ENCODE results near the gene PSMD4.

PSMD4 gene

DNA sequence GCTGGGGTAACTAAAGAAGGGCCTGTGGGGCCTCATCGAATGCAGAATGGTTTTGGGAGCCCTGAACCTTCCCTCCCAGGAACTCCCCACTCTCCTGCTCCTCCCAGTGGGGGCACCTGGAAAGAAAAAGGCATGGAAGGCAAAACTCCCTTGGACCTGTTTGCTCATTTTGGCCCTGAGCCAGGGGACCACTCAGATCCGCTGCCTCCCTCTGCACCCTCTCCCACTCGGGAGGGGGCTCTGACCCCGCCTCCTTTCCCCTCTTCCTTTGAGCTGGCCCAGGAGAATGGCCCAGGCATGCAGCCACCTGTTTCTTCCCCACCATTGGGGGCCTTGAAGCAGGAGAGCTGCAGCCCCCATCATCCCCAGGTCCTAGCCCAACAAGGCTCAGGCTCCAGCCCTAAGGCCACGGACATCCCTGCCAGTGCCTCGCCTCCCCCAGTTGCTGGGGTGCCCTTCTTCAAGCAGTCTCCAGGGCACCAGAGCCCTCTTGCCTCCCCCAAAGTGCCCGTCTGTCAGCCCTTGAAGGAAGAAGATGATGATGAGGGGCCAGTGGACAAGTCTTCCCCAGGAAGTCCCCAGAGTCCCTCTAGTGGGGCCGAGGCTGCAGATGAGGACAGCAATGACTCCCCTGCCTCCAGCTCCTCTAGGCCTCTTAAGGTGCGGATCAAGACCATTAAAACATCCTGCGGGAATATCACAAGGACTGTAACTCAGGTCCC, 32.2 kb downstream of the PSMD4 start:
- Histone ChIP-seq H2AFZ (ENCODE audit: low read depth, low read length) (no peak overlapping the region), H3K4me3 (ENCODE audit: low read length) (no peak overlapping the region), H3K36me3 (replicated peaks; ENCODE audit: low read depth, low read length) (peaks cover 58% of the 10 kb centered on the region), H3K27ac (ENCODE audit: low read length) (no peak overlapping the region), H4K20me1 (ENCODE audit: insufficient read depth, low read length) (peaks cover 24% of the 10 kb centered on the region), H3K4me1 (ENCODE audit: low read length) (peaks cover 10% of the 10 kb centered on the region), H3K27me3 (ENCODE audit: low read depth, low read length) (no peaks in the 10 kb centered on the region), H3K79me2 (ENCODE audit: low read length) (peaks cover 38% of the 10 kb centered on the region), H3K9ac (ENCODE audit: low read length) (no peak overlapping the region), H3K4me2 (ENCODE audit: low read length) (no peak overlapping the region), H3K9me3 (ENCODE audit: insufficient read depth, low read length) (no peaks in the 10 kb centered on the region)
- TF ChIP-seq, protein P1, sequence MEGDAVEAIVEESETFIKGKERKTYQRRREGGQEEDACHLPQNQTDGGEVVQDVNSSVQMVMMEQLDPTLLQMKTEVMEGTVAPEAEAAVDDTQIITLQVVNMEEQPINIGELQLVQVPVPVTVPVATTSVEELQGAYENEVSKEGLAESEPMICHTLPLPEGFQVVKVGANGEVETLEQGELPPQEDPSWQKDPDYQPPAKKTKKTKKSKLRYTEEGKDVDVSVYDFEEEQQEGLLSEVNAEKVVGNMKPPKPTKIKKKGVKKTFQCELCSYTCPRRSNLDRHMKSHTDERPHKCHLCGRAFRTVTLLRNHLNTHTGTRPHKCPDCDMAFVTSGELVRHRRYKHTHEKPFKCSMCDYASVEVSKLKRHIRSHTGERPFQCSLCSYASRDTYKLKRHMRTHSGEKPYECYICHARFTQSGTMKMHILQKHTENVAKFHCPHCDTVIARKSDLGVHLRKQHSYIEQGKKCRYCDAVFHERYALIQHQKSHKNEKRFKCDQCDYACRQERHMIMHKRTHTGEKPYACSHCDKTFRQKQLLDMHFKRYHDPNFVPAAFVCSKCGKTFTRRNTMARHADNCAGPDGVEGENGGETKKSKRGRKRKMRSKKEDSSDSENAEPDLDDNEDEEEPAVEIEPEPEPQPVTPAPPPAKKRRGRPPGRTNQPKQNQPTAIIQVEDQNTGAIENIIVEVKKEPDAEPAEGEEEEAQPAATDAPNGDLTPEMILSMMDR (IDR thresholded peaks at IDR 0.05; ENCODE audit: low read depth, low read length): no peak
- no peak for TF ChIP-seq EZH2phosphoT487 (IDR thresholded peaks at IDR 0.05; ENCODE audit: low read depth)

DNA sequence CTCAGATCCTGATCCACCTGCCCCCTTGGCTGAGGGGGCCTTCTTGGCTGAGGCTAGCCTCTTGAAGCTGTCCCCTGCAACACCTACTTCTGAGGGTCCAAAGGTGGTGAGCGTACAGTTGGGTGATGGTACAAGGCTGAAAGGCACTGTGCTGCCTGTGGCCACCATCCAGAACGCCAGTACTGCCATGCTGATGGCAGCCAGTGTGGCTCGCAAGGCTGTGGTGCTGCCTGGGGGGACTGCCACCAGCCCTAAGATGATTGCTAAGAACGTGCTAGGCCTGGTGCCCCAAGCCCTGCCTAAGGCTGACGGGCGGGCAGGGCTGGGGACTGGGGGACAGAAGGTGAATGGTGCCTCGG, 32.8 kb downstream of the PSMD4 start:
- peaks cover 38% of the 10 kb centered on the region for H3K79me2 ChIP-seq (ENCODE audit: low read length)
- no peak overlapping the region for H3K4me2 ChIP-seq (ENCODE audit: low read length)
- no peaks in the 10 kb centered on the region for H3K27me3 ChIP-seq (ENCODE audit: low read depth, low read length)
- no peak overlapping the region for H2AFZ ChIP-seq (ENCODE audit: low read depth, low read length)
- peaks cover 10% of the 10 kb centered on the region for H3K4me1 ChIP-seq (ENCODE audit: low read length)
- TF ChIP-seq EZH2phosphoT487 (IDR thresholded peaks at IDR 0.05; ENCODE audit: low read depth): no peak
- TF ChIP-seq, protein P1 (IDR thresholded peaks at IDR 0.05; ENCODE audit: low read depth, low read length): no peak
- H4K20me1 ChIP-seq (ENCODE audit: insufficient read depth, low read length): peaks cover 24% of the 10 kb centered on the region
- H3K36me3 ChIP-seq (replicated peaks; ENCODE audit: low read depth, low read length): peaks cover 64% of the 10 kb centered on the region
- no peak overlapping the region for H3K9ac ChIP-seq (ENCODE audit: low read length)
- H3K9me3 ChIP-seq (ENCODE audit: insufficient read depth, low read length): no peaks in the 10 kb centered on the region
- H3K4me3 ChIP-seq (ENCODE audit: low read length): no peak overlapping the region
- H3K27ac ChIP-seq (ENCODE audit: low read length): no peak overlapping the region

DNA sequence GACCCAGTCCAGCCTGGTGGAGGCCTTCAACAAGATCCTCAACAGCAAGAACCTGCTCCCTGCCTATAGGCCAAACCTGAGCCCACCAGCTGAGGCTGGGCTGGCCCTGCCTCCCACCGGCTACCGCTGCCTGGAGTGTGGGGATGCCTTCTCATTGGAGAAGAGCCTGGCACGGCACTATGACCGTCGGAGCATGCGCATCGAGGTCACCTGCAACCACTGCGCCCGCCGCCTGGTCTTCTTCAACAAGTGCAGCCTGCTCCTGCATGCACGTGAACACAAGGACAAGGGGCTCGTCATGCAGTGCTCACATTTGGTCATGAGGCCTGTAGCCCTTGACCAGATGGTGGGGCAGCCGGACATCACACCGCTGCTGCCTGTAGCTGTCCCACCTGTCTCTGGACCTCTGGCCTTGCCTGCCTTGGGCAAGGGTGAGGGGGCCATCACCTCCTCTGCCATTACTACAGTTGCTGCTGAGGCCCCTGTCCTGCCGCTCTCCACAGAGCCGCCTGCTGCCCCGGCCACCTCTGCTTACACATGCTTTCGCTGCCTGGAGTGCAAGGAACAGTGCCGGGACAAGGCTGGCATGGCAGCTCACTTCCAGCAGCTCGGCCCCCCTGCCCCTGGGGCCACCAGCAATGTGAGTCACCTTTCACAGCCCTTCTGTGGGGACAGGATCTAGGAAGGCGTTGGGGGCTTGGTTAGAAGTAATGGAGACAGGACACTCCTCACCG, 33.4 kb downstream of the PSMD4 start:
- H3K27ac ChIP-seq (ENCODE audit: low read length): no peak overlapping the region
- peaks cover 24% of the 10 kb centered on the region for H4K20me1 ChIP-seq (ENCODE audit: insufficient read depth, low read length)

DNA sequence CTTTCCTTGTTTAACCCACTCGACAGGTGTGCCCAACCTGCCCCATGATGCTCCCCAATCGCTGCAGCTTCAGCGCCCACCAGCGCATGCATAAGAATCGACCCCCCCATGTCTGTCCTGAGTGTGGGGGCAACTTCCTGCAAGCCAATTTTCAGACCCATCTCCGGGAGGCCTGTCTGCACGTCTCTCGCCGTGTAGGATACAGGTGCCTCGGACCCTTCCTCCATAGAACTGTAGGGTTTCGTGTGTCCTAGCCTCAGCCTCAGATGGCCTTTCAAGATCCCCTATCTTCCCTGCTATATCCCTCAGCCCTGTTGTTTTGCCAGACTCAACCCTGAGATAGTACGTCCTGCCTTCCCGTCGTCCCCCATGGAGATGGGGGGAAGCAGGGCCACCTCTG, 34.0 kb downstream of the PSMD4 start:
- Histone ChIP-seq H2AFZ (ENCODE audit: low read depth, low read length) (no peak overlapping the region), H3K4me2 (ENCODE audit: low read length) (no peak overlapping the region), H3K4me3 (ENCODE audit: low read length) (no peak overlapping the region), H3K9me3 (ENCODE audit: insufficient read depth, low read length) (no peaks in the 10 kb centered on the region), H3K27ac (ENCODE audit: low read length) (no peak overlapping the region), H3K36me3 (replicated peaks; ENCODE audit: low read depth, low read length) (peaks cover 72% of the 10 kb centered on the region), H3K9ac (ENCODE audit: low read length) (no peak overlapping the region), H3K4me1 (ENCODE audit: low read length) (peaks cover 6% of the 10 kb centered on the region), H3K79me2 (ENCODE audit: low read length) (peaks cover 26% of the 10 kb centered on the region), H3K27me3 (ENCODE audit: low read depth, low read length) (no peaks in the 10 kb centered on the region), H4K20me1 (ENCODE audit: insufficient read depth, low read length) (peaks cover 23% of the 10 kb centered on the region)
- TF ChIP-seq EZH2phosphoT487 (IDR thresholded peaks at IDR 0.05; ENCODE audit: low read depth): no peak
- TF ChIP-seq, protein P1 (IDR thresholded peaks at IDR 0.05; ENCODE audit: low read depth, low read length): no peak

More for the DNA sequence above, 33.4 kb downstream of the PSMD4 start:
- no peak for TF ChIP-seq EZH2phosphoT487 (IDR thresholded peaks at IDR 0.05; ENCODE audit: low read depth)
- TF ChIP-seq, protein P1 (IDR thresholded peaks at IDR 0.05; ENCODE audit: low read depth, low read length): no peak
- H3K9me3 ChIP-seq (ENCODE audit: insufficient read depth, low read length): no peaks in the 10 kb centered on the region
- no peaks in the 10 kb centered on the region for H3K27me3 ChIP-seq (ENCODE audit: low read depth, low read length)
- peaks cover 70% of the 10 kb centered on the region for H3K36me3 ChIP-seq (replicated peaks; ENCODE audit: low read depth, low read length)
- no peak overlapping the region for H2AFZ ChIP-seq (ENCODE audit: low read depth, low read length)
- no peak overlapping the region for H3K4me2 ChIP-seq (ENCODE audit: low read length)
- H3K4me3 ChIP-seq (ENCODE audit: low read length): no peak overlapping the region
- no peak overlapping the region for H3K9ac ChIP-seq (ENCODE audit: low read length)
- peaks cover 32% of the 10 kb centered on the region for H3K79me2 ChIP-seq (ENCODE audit: low read length)
- peaks cover 10% of the 10 kb centered on the region for H3K4me1 ChIP-seq (ENCODE audit: low read length)
